K562 (cell line): ENCODE data around the gene ECSIT. TPM values are rescaled to one million over a fixed set of nuclear protein-coding genes. Genes with fewer than 3 reads are reported as not detected.
A peak's percentile ranks its signal among the peaks of the same experiment; 100 is the strongest.

Experiments used
- CREBBP ChIP-seq: IDR thresholded peaks from one replicate; pipeline ENCODE4 v1.6.1; 2012; ENCODE audit warnings: low read depth, mild to moderate bottlenecking, control low read depth, inconsistent platforms, low read length
- E4F1 ChIP-seq: fragments of 250-450 bp; sonication (Bioruptor Pico); IDR thresholded peaks from 2 replicates; pipeline ENCODE4 v1.5.0; 2021; ENCODE audit warnings: mild to moderate bottlenecking, borderline replicate concordance
- ELF4 ChIP-seq: fragments of 450-650 bp; formaldehyde crosslinking; IDR thresholded peaks from 2 replicates; pipeline ENCODE4 v1.4.0; 2022; ENCODE audit warnings: missing genetic modification characterization
- IRF2 ChIP-seq: sonication (generic); formaldehyde crosslinking; IDR thresholded peaks from 2 replicates; pipeline ENCODE4 v1.8.1; 2022; ENCODE audit warnings: mild to moderate bottlenecking, missing genetic modification reagents
- LARP7 ChIP-seq: fragments of 450-650 bp; IDR thresholded peaks from 2 replicates; pipeline ENCODE4 v1.6.1; 2016
- MCM3 ChIP-seq: fragments of 450-650 bp; IDR thresholded peaks from 2 replicates; pipeline ENCODE4 v1.6.1; 2016
- POLR3A ChIP-seq: IDR thresholded peaks from 2 replicates; pipeline ENCODE4 v1.6.1; 2011; ENCODE audit warnings: borderline replicate concordance, mild to moderate bottlenecking, moderate library complexity; ENCODE audit not compliant: insufficient read length, insufficient read depth; ENCODE audit errors: extremely low read depth
- PRDM10 ChIP-seq: fragments of 450-650 bp; IDR thresholded peaks from 2 replicates; pipeline ENCODE4 v1.6.1; 2018; ENCODE audit not compliant: partially characterized antibody
- RCOR1 ChIP-seq, 2 experiments: IDR thresholded peaks; 2 replicates each; pipeline ENCODE4 v1.6.1; 2012; ENCODE audit warnings: low read depth in 2 of 2, low read length in 2 of 2, borderline replicate concordance in 1 of 2, improper control_type of control experiment in 1 of 2
- RFX5 ChIP-seq: IDR thresholded peaks from 2 replicates; pipeline ENCODE4 v1.6.1; 2011; ENCODE audit warnings: low read depth, mild to moderate bottlenecking, improper control_type of control experiment, low read length
- ZBTB17 ChIP-seq: fragments of 450-650 bp; formaldehyde crosslinking; IDR thresholded peaks from 2 replicates; pipeline ENCODE4 v1.4.0; 2020; ENCODE audit warnings: mild to moderate bottlenecking
- ZC3H8 ChIP-seq: fragments of 450-650 bp; IDR thresholded peaks from 2 replicates; pipeline ENCODE4 v1.6.1; 2017
- ZNF431 ChIP-seq: sonication (generic); formaldehyde crosslinking; IDR thresholded peaks from 2 replicates; pipeline ENCODE4 v1.8.0; 2022; ENCODE audit warnings: mild to moderate bottlenecking, missing genetic modification reagents
- ZNF57 ChIP-seq: fragments of 450-650 bp; formaldehyde crosslinking; IDR thresholded peaks from 2 replicates; pipeline ENCODE4 v1.4.0; 2020; ENCODE audit warnings: mild to moderate bottlenecking, moderate library complexity
- ZNF609 ChIP-seq: sonication (generic); formaldehyde crosslinking; IDR thresholded peaks from 2 replicates; pipeline ENCODE4 v1.8.1; 2023; ENCODE audit warnings: missing genetic modification reagents, mild to moderate bottlenecking, borderline replicate concordance
- ZNF699 ChIP-seq: fragments of 250-450 bp; sonication (Bioruptor Pico); IDR thresholded peaks from 2 replicates; pipeline ENCODE4 v1.8.0; 2021; ENCODE audit warnings: mild to moderate bottlenecking, moderate library complexity; ENCODE audit not compliant: insufficient replicate concordance
- polyA plus RNA-seq, 8 experiments: library from polyadenylated mRNA; depleted of rRNA in 4 of 8; stranded (reverse) in 5 of 8; unstranded in 3 of 8; fragments of >200 nt; fragmentation: Nextera tagmentation in 2 of 8; fragmentation: Illumina TruSeq in 1 of 8; extraction: Ambion mirVana in 2 of 8; extraction: Trizol in 1 of 8; gene quantifications; 2 replicates each; pipeline versions ENCODE4 v1.2.1 to v1.2.3, GENCODE V29; 2011 to 2014; ENCODE audit warnings: inconsistent platforms in 1 of 8, missing spikeins in 1 of 8
- total RNA-seq, 7 experiments: library from RNA; depleted of rRNA in 6 of 7; stranded (reverse); fragments of >200 nt in 6 of 7; fragmentation: Illumina TruSeq in 2 of 7; extraction: Trizol in 2 of 7; gene quantifications; 2 replicates each; pipeline versions ENCODE4 v1.2.1 to v1.2.3, GENCODE V29; 2011 to 2021; ENCODE audit warnings: low replicate concordance in 1 of 7

ECSIT gene
- total and polyA plus RNA-seq, 9 of the 15 experiments (the other 6 are each of a cell fraction or from before 2014, with no cell fraction given), result 1.1 to 82.5 (median 43.9) TPM

- TF ChIP-seq ZNF609 (CRISPR knock-in tag) (no peak; the same call in 1 of the 2 replicates), ZC3H8 (no peak), IRF2 (CRISPR knock-in tag) (no peak), ELF4 (no peak), PRDM10 (peak; percentile 34), ZNF699 (CRISPR knock-in tag) (no peak), ZBTB17 (CRISPR knock-in tag) (0 out of 2 replicates have a peak, but pooled peaks have one; percentile 50), POLR3A (no peak), RCOR1 (IDR thresholded peaks at IDR 0.05; ENCODE audit: borderline replicate concordance in 1 of 2, low read depth in 2 of 2, low read length in 2 of 2) (peak; percentile 65 to 96; a peak in 2 of 4 replicates), E4F1 (CRISPR knock-in tag) (no peak), CREBBP (no peak), ZNF431 (CRISPR knock-in tag) (no peak), RFX5 (peak; percentile 67; the same call in 1 of the 2 replicates), ZNF57 (no peak), MCM3 (no peak), LARP7 (no peak)
Measured at GRCh38 chr19:11535792-11536595, 7.1 kb upstream of the ECSIT start (continued).
